ENCODE measurements around the gene NLGN4X.

The NLGN4X gene

GRCh38 chrX:6129195-6129594 lies 99.5 kb downstream of the NLGN4X start:
- H3K36me3 ChIP-seq (ENCODE audit: low read length): no peaks in the 10 kb centered on the region
- H3K4me2 ChIP-seq (ENCODE audit: low read depth, low read length, poor library complexity, severe bottlenecking): no peak overlapping the region
- H3K79me2 ChIP-seq (ENCODE audit: insufficient read depth, low read length): no peaks in the 10 kb centered on the region
- H4K20me1 ChIP-seq (ENCODE audit: low read depth, low read length): no peaks in the 10 kb centered on the region
- H3K9ac ChIP-seq (ENCODE audit: low read length): no peak overlapping the region
- no peak overlapping the region for H3K4me3 ChIP-seq (ENCODE audit: insufficient read depth, low read length, poor library complexity, severe bottlenecking)
- TF ChIP-seq EZH2phosphoT487 (conservative IDR thresholded peaks at IDR 0.05; ENCODE audit: low read length) (no peak), CTCF (IDR thresholded peaks at IDR 0.05; ENCODE audit: insufficient read depth, low read length, poor library complexity, severe bottlenecking) (no peak)
- no peak overlapping the region for H3K27ac ChIP-seq (ENCODE audit: low read depth, low read length)
- no peaks in the 10 kb centered on the region for H3K27me3 ChIP-seq (ENCODE audit: low read length)
- H3K9me3 ChIP-seq (ENCODE audit: insufficient read depth, low read length): no peaks in the 10 kb centered on the region
- H2AFZ ChIP-seq (ENCODE audit: low read depth, low read length, severe bottlenecking): no peak overlapping the region
- no peaks in the 10 kb centered on the region for H3F3A ChIP-seq (ENCODE audit: insufficient read depth)
- no peaks in the 10 kb centered on the region for H3K9me2 ChIP-seq (replicated peaks; ENCODE audit: insufficient read depth, low read length)

- Histone ChIP-seq H3K9me3 (ENCODE audit: insufficient read depth, low read length) (no peaks in the 10 kb centered on the region), H3K4me2 (ENCODE audit: low read depth, low read length, poor library complexity, severe bottlenecking) (no peak overlapping the region), H4K20me1 (ENCODE audit: low read depth, low read length) (no peaks in the 10 kb centered on the region), H3K9me2 (replicated peaks; ENCODE audit: insufficient read depth, low read length) (no peaks in the 10 kb centered on the region), H3K27ac (ENCODE audit: low read depth, low read length) (no peak overlapping the region), H3K27me3 (ENCODE audit: low read length) (no peaks in the 10 kb centered on the region), H3K4me3 (ENCODE audit: insufficient read depth, low read length, poor library complexity, severe bottlenecking) (no peak overlapping the region), H3K79me2 (ENCODE audit: insufficient read depth, low read length) (no peaks in the 10 kb centered on the region), H3K36me3 (ENCODE audit: low read length) (no peaks in the 10 kb centered on the region), H3F3A (ENCODE audit: insufficient read depth) (no peaks in the 10 kb centered on the region), H2AFZ (ENCODE audit: low read depth, low read length, severe bottlenecking) (no peak overlapping the region), H3K9ac (ENCODE audit: low read length) (no peak overlapping the region)
- TF ChIP-seq EZH2phosphoT487 (conservative IDR thresholded peaks at IDR 0.05; ENCODE audit: low read length): no peak
- TF ChIP-seq CTCF (IDR thresholded peaks at IDR 0.05; ENCODE audit: insufficient read depth, low read length, poor library complexity, severe bottlenecking): no peak
These were observed 108.3 kb downstream of the NLGN4X start for GRCh38 chrX:6120329-6120728.

GRCh38 chrX:6095469-6095868 lies 133.2 kb downstream of the NLGN4X start:
- Histone ChIP-seq H3K4me3 (ENCODE audit: insufficient read depth, low read length, poor library complexity, severe bottlenecking) (no peak overlapping the region), H3K9ac (ENCODE audit: low read length) (no peak overlapping the region), H3K9me2 (replicated peaks; ENCODE audit: insufficient read depth, low read length) (no peaks in the 10 kb centered on the region), H3K4me2 (ENCODE audit: low read depth, low read length, poor library complexity, severe bottlenecking) (no peak overlapping the region), H3K27ac (ENCODE audit: low read depth, low read length) (no peak overlapping the region), H4K20me1 (ENCODE audit: low read depth, low read length) (no peaks in the 10 kb centered on the region), H3K27me3 (ENCODE audit: low read length) (no peaks in the 10 kb centered on the region), H3K9me3 (ENCODE audit: insufficient read depth, low read length) (no peaks in the 10 kb centered on the region), H3K36me3 (ENCODE audit: low read length) (no peaks in the 10 kb centered on the region), H3K79me2 (ENCODE audit: insufficient read depth, low read length) (no peaks in the 10 kb centered on the region), H2AFZ (ENCODE audit: low read depth, low read length, severe bottlenecking) (no peak overlapping the region), H3F3A (ENCODE audit: insufficient read depth) (no peaks in the 10 kb centered on the region)
- TF ChIP-seq EZH2phosphoT487 (conservative IDR thresholded peaks at IDR 0.05; ENCODE audit: low read length) (no peak), CTCF (IDR thresholded peaks at IDR 0.05; ENCODE audit: insufficient read depth, low read length, poor library complexity, severe bottlenecking) (no peak)

Measured in SU-DHL-6 (cell line).